GM19023 (cell line): Measurements from ENCODE around the gene CIC.
"Not testable (repeated sequence)": the region's sequence is repeated elsewhere in the genome, so short reads cannot be mapped to it uniquely, and the experiment has no call there.

Experiments used
- ATAC-seq: cut with Tn5 transposase; IDR thresholded peaks from one replicate; pipeline ENCODE4 v1.9.1; 2021; ENCODE audit warnings: mild to moderate bottlenecking, moderate library complexity; ENCODE audit not compliant: unreplicated experiment

The CIC gene

GRCh38 chr19:42327381-42327780, 58.3 kb downstream of the CIC start:
- ATAC-seq: no peak

- ATAC-seq: no peak
Observed at GRCh38 chr19:42328106-42328505, 59.1 kb downstream of the CIC start.

GRCh38 chr19:42328854-42329253, 59.8 kb downstream of the CIC start:
- ATAC-seq: no peak

- ATAC-seq: no peak
Observed at GRCh38 chr19:42330241-42330711, 61.2 kb downstream of the CIC start.

GRCh38 chr19:42331333-42331732, 62.3 kb downstream of the CIC start:
- ATAC-seq: not testable (repeated sequence)

GRCh38 chr19:42332059-42332458, 63.0 kb downstream of the CIC start:
- no peak for ATAC-seq

GRCh38 chr19:42333018-42333417, 64.0 kb downstream of the CIC start:
- ATAC-seq: no peak

- ATAC-seq: no peak
Observed at GRCh38 chr19:42333975-42334696, 65.1 kb downstream of the CIC start.

- ATAC-seq: no peak
Observed at GRCh38 chr19:42334697-42335373, 65.8 kb downstream of the CIC start.

- no peak for ATAC-seq
Observed at GRCh38 chr19:42335374-42335936, 66.4 kb downstream of the CIC start.

- ATAC-seq: no peak
Observed at GRCh38 chr19:42335971-42336370, 66.9 kb downstream of the CIC start.

GRCh38 chr19:42339126-42339860, 70.2 kb downstream of the CIC start:
- not testable (repeated sequence) for ATAC-seq

- ATAC-seq: not testable (repeated sequence)
Observed at GRCh38 chr19:42339922-42340321, 70.9 kb downstream of the CIC start.

GRCh38 chr19:42343344-42344110, 74.5 kb downstream of the CIC start:
- no peak for ATAC-seq

GRCh38 chr19:42344336-42344893, 75.4 kb downstream of the CIC start:
- ATAC-seq: no peak
